GM06990 (cell line): ENCODE data around the gene WBP2.
A peak's percentile ranks its signal among the peaks of the same experiment; 100 is the strongest.
"Not testable (repeated sequence)": the region's sequence is repeated elsewhere in the genome, so short reads cannot be mapped to it uniquely, and the experiment has no call there.

Experiments
- DNase-seq: peaks from one replicate; pipeline ENCODE4 v3.0.0-alpha.2; 2011; ENCODE audit not compliant: insufficient read length; ENCODE audit errors: extremely low read depth
- H3K27me3 ChIP-seq: replicated peaks from 2 replicates; pipeline ENCODE4 v1.6.0; 2011; ENCODE audit warnings: low read length; ENCODE audit not compliant: control insufficient read depth, insufficient read depth
- H3K36me3 ChIP-seq: 2 replicates; pipeline ENCODE4 v1.5.1; 2011; ENCODE audit warnings: low read length; ENCODE audit not compliant: control insufficient read depth, insufficient read depth
- H3K4me3 ChIP-seq: replicated peaks from 2 replicates; pipeline ENCODE4 v1.5.1; 2011; ENCODE audit warnings: low read depth, mild to moderate bottlenecking, control low read depth, low read length
- CTCF ChIP-seq: IDR thresholded peaks from 2 replicates; pipeline ENCODE4 v1.5.1; 2011; ENCODE audit warnings: low read length, control low read depth, mild to moderate bottlenecking, inconsistent platforms; ENCODE audit not compliant: insufficient read depth, poor library complexity, severe bottlenecking

Gene WBP2

GRCh38 chr17:75861927-75862317 is 6.8 kb upstream of the WBP2 start:
- H3K36me3 ChIP-seq, result no peaks in the 10 kb centered on the region
- H3K27me3 ChIP-seq, result no peaks in the 10 kb centered on the region
- TF ChIP-seq CTCF, result no peak
- no peak for DNase-seq
- H3K4me3 ChIP-seq, result no peak overlapping the region

DNA sequence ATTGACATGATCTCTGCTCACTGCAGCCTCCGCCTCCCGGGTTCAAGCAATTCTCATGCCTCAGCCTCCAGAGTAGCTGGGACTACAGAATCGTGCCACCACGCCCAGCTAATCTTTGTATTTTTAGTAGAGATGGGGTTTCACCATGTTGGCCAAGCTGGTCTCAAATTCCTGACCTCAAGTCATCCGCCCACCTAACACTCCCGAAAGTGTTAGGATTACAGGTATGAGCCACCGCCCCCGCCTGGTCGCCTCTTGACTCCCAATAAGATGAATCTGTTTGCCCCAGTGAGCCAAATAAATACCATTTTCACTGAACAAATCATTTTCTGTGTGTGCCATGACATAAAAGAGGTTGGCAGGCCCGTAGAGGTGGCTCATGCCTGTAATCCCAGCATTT is 4.2 kb upstream of the WBP2 start:
- H3K36me3 ChIP-seq, DNase-seq, H3K27me3 ChIP-seq, H3K4me3 ChIP-seq: not testable (repeated sequence)

DNA sequence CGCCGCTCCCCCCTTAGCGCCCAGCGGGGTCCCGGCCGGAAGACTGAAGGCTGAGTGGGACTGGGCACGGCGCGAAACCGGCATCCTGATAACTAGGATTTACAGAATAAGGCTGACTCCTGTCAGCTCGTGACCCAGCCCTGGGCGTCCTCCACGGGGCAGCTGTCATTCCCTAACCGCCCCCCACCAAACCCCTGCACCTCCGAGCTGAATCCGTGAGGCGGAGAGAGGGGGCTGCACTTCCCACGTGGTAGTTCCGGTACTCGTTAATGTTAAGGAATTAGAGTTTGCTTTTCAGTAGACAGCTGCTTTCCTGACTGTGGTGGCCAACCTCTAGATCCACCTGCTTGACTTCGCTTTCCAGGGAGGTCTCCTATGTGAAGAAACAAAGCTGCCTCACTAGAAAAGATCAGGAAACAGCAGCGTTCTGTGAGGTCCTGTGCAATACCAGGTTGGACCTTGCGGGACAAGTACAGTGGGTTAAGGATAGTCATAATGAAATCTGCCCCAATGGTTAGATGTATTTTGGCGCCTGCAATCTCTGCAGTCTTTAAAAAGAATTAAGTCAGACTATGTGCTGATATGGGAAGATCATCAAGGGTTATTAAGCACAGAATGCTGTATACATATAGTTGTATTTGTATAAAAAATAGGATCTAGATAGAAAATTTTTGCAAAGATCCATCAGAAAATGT is 1.1 kb upstream of the WBP2 start:
- Histone ChIP-seq H3K27me3 (no peaks in the 10 kb centered on the region), H3K4me3 (peak overlapping the region; percentile 86), H3K36me3 (peaks cover 4% of the 10 kb centered on the region)
- TF ChIP-seq CTCF, result peak; percentile 39
- DNase-seq, result no peak

DNA sequence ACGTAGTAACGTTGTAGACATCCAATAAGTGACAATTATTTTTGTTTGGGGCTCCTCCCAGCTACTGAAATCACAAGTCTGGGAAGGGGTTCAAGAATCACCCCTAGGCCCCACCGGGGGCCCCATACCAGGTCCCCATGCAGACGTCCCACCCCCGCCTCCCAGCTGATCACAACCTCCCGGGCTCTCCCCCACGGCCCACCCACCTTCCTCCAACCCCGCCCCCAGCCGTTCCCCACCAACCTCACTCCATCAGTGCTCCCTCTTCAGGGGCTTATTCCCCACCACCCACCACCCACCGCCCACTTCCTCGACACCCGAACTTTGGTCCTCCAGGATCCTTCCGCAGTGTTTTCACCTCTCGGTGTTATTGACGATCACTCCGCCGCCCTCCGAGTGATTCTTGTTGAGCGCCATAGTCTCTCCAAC is 240 bp downstream of the WBP2 start:
- DNase-seq, result no peak
- H3K36me3 ChIP-seq, result peaks cover 6% of the 10 kb centered on the region
- peak; percentile 21 for TF ChIP-seq CTCF
- no peaks in the 10 kb centered on the region for H3K27me3 ChIP-seq
- H3K4me3 ChIP-seq, result peak overlapping the region; percentile 74

- H3K27me3 ChIP-seq, result no peaks in the 10 kb centered on the region
- no peak for TF ChIP-seq CTCF
- peaks cover 12% of the 10 kb centered on the region for H3K36me3 ChIP-seq
- DNase-seq, result no peak
- peak overlapping the region; percentile 74 for H3K4me3 ChIP-seq
Observed at GRCh38 chr17:75854101-75854748, 910 bp downstream of the WBP2 start.

- H3K36me3 ChIP-seq, result peaks cover 18% of the 10 kb centered on the region
- no peaks in the 10 kb centered on the region for H3K27me3 ChIP-seq
- DNase-seq, result no peak
- no peak for TF ChIP-seq CTCF
- H3K4me3 ChIP-seq, result no peak overlapping the region
Observed at GRCh38 chr17:75853433-75853832, 1.7 kb downstream of the WBP2 start.

DNA sequence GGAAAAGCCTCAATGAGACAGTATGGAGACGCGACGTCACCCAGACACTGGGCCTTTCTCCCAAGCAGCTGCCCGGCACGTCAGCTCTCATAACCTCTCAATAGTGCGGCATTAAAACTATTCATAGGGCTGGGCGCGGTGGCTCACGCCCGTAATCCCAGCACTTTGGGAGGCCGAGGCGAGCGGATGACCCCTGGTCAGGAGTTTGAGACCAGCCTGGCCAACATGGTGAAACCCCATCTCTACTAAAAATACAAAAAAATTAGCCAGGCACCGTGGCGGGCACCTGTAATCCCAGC is 3.5 kb downstream of the WBP2 start:
- not testable (repeated sequence) for H3K27me3 ChIP-seq, DNase-seq, H3K4me3 ChIP-seq
- H3K36me3 ChIP-seq, result peaks cover 30% of the 10 kb centered on the region
